Ovary (tissue), 3 donors: ENCODE data around the gene ANKRD10.

Experiments
- EP300 ChIP-seq: sonication (generic); formaldehyde crosslinking; IDR thresholded peaks from one replicate; pipeline ENCODE4 v1.6.1; 2017; ENCODE audit warnings: antibody characterized with exemption
- POLR2A ChIP-seq: fragments of 450-650 bp; IDR thresholded peaks from one replicate; pipeline ENCODE4 v1.6.1; 2017; ENCODE audit warnings: antibody characterized with exemption, mild to moderate bottlenecking, moderate library complexity
- TF ChIP-seq, protein P1 (sequence below), 3 donors: fragments of 450-650 bp in 2 of 3; fragments of 200-600 bp in 1 of 3; IDR thresholded peaks; one replicate each; pipeline versions ENCODE4 v1.5.1 to v1.8.0; 2016 to 2022; ENCODE audit warnings: antibody characterized with exemption in 3 of 3, mild to moderate bottlenecking in 1 of 3
- donor health status: DM: no; HTN: no; CAD: no.

DNA sequence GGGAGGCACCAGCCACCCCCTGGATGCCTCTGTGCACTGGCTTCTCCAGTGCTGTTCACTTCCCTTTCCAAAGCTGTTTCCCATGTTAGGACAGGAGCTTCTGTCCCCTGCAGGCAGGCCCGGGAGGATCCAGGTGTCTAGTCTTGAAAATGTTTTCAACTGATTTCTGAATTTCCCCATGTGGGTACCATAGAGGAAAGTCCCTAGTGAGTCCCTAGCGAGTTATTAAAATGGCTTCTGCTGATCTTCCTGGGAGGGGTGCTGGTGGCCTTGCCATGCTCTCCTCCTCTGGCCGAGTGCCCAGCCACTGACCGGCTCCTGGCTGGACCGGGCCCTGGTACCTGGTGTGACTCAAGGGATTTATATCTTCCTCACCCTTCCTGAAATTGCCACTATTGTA, 5.2 kb upstream of the ANKRD10 start:
- TF ChIP-seq, protein P1, sequence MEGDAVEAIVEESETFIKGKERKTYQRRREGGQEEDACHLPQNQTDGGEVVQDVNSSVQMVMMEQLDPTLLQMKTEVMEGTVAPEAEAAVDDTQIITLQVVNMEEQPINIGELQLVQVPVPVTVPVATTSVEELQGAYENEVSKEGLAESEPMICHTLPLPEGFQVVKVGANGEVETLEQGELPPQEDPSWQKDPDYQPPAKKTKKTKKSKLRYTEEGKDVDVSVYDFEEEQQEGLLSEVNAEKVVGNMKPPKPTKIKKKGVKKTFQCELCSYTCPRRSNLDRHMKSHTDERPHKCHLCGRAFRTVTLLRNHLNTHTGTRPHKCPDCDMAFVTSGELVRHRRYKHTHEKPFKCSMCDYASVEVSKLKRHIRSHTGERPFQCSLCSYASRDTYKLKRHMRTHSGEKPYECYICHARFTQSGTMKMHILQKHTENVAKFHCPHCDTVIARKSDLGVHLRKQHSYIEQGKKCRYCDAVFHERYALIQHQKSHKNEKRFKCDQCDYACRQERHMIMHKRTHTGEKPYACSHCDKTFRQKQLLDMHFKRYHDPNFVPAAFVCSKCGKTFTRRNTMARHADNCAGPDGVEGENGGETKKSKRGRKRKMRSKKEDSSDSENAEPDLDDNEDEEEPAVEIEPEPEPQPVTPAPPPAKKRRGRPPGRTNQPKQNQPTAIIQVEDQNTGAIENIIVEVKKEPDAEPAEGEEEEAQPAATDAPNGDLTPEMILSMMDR (IDR thresholded peaks at IDR 0.05) = no peak
- TF ChIP-seq POLR2A (no peak), EP300 (no peak)
